HUES6 (cell line): Measurements from ENCODE around the gene IMPG2.

Experiments used
- H3K27ac ChIP-seq: 2 replicates; pipeline ENCODE4 v1.7.0; 2013; ENCODE audit warnings: low read depth, mild to moderate bottlenecking, low read length, inconsistent platforms
- H3K27me3 ChIP-seq: 2 replicates; pipeline ENCODE4 v1.6.1; 2013; ENCODE audit warnings: low read length; ENCODE audit not compliant: control insufficient read depth, insufficient read depth
- H3K36me3 ChIP-seq: 2 replicates; pipeline ENCODE4 v1.6.1; 2013; ENCODE audit warnings: low read length; ENCODE audit not compliant: control insufficient read depth, insufficient read depth
- H3K4me1 ChIP-seq: 2 replicates; pipeline ENCODE4 v1.6.1; 2013; ENCODE audit warnings: low read length; ENCODE audit not compliant: control insufficient read depth, insufficient read depth
- H3K4me3 ChIP-seq: 2 replicates; pipeline ENCODE4 v1.5.1; 2013; ENCODE audit warnings: low read depth, low read length
- H3K9ac ChIP-seq: one replicate; pipeline ENCODE4 v1.6.1; 2013; ENCODE audit warnings: mild to moderate bottlenecking, low read length
- H3K9me3 ChIP-seq: 2 replicates; pipeline ENCODE4 v1.6.1; 2013; ENCODE audit warnings: low read depth, low read length; ENCODE audit not compliant: control insufficient read depth, insufficient read depth

IMPG2 gene

DNA sequence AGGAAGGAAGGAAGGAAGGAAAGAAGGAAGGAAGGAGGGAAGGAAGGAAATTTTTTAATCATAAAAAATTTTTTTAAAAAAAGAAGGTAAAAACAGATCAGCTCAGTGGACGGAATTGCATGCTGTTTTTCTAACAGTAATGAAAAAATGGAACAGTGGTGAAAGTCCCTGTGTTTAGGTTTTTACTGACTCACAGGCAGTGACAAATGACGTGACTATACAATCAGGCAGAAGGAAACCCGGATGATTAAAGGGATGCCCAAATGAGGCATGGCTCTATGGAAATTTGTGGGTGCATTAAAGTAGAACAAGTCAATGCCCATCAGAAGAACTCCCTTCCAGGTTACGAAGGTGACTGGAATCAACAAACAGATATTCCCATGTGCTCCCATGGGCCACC lies 135.0 kb downstream of the IMPG2 start:
- H3K36me3 ChIP-seq, result no peaks in the 10 kb centered on the region
- H3K27ac ChIP-seq, result no peak overlapping the region
- no peaks in the 10 kb centered on the region for H3K4me1 ChIP-seq
- no peak overlapping the region for H3K9ac ChIP-seq
- no peaks in the 10 kb centered on the region for H3K27me3 ChIP-seq
- H3K9me3 ChIP-seq, result no peaks in the 10 kb centered on the region
- no peak overlapping the region for H3K4me3 ChIP-seq

DNA sequence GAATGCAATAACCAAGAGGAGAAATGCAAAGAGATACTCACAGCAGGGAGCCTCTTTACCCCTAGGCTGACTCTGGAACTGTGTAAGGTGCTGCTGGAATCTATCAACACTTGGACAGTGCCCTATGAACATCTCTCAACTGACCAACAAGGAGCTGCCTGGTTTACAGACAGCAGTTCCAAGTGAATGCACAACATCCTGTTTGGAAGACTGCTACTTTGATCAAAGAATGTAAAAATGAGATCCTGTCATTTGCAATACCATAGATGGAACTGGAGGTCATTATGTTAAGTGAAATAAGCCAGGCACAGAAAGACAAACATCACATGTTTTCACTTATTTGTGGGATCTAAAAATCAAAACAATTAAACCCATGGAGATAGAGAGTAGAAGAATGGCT lies 136.3 kb downstream of the IMPG2 start:
- no peaks in the 10 kb centered on the region for H3K9me3 ChIP-seq
- H3K27ac ChIP-seq, result no peak overlapping the region
- no peak overlapping the region for H3K9ac ChIP-seq
- no peaks in the 10 kb centered on the region for H3K4me1 ChIP-seq
- H3K36me3 ChIP-seq, result no peaks in the 10 kb centered on the region
- H3K4me3 ChIP-seq, result no peak overlapping the region
- H3K27me3 ChIP-seq, result no peaks in the 10 kb centered on the region

DNA sequence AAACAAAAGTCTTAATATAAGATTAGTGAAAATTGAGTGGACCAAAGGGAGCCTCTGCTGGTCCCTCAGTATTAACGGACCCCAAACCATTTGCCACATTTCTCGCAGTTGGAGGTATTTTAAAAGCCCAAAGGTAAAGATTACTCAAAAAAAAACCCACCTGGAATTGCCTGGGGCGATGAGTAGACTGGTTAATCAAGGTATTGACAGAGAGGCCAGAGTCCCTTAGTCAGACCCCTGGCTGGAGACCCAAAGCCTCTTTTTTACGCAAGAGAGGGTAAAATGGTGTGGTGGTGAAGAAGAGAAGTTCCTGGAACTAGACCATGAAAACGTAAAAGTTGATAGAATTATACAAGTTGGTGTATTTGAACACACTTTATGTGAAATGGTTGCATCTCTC lies 137.2 kb downstream of the IMPG2 start:
- Histone ChIP-seq H3K9ac (no peak overlapping the region), H3K27ac (no peak overlapping the region), H3K9me3 (no peaks in the 10 kb centered on the region), H3K4me3 (no peak overlapping the region), H3K27me3 (no peaks in the 10 kb centered on the region), H3K4me1 (no peaks in the 10 kb centered on the region), H3K36me3 (no peaks in the 10 kb centered on the region)

DNA sequence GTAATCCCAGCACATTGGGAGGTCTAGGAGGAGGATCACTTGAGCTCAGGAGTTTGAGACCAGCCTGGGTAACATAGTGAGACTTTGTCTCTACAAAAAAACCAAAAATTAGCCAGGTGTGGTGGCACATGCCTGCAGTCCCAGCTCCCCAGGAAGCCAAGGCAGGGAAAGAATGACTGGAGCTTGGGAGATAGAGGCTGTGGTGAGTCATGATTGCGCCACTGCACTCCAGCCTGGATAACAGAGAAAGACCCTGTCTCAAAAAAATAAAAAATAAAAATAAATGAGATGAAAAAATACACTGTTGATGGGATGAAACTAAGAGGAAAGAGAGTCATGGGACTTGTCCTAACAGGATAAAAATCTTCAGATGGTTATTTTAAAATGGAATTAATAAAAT lies 137.6 kb downstream of the IMPG2 start:
- H3K27me3 ChIP-seq, result no peaks in the 10 kb centered on the region
- no peak overlapping the region for H3K9ac ChIP-seq
- no peaks in the 10 kb centered on the region for H3K4me1 ChIP-seq
- no peak overlapping the region for H3K4me3 ChIP-seq
- no peaks in the 10 kb centered on the region for H3K9me3 ChIP-seq
- H3K36me3 ChIP-seq, result no peaks in the 10 kb centered on the region
- H3K27ac ChIP-seq, result no peak overlapping the region

DNA sequence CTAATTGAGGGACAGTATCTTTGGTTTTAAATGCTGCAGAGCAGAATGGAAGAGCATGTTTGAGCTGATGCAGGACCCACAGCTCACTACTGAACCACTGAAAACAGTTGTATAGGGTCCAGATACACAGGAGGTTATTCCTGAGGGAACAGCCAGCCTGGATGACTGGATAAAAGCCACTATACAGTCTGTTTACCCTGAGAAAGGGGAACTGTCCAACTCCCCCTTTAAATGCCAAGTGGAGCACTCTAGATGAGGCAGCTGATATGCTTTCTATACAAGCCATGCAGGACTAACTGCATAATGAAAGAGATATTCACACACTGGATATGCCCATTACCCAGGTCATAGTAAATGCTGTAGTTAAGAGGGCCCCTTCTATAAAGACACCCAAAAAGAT lies 138.6 kb downstream of the IMPG2 start:
- Histone ChIP-seq H3K4me3 (no peak overlapping the region), H3K36me3 (no peaks in the 10 kb centered on the region), H3K27me3 (no peaks in the 10 kb centered on the region), H3K27ac (no peak overlapping the region), H3K4me1 (no peaks in the 10 kb centered on the region), H3K9me3 (no peaks in the 10 kb centered on the region), H3K9ac (no peak overlapping the region)

DNA sequence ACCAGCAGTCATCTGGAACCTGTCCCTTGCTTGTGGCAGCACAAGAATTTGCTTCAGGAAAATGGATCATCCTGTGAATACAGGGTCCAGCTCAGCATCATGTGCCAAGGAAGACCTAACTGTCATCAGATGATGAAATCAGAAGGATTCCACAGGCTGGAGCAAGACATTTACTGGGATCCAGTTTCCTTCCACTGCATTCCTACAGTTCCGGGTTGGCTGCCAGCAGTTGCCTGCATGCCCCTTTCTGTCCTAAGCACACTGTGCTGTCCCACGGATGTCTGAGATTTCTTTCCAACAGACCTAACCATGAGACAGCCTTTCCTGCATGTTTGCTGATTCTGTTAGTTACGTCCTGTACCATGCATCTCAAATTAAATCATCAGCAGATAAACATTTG lies 140.7 kb downstream of the IMPG2 start:
- no peak overlapping the region for H3K9ac ChIP-seq
- H3K27ac ChIP-seq, result no peak overlapping the region
- H3K27me3 ChIP-seq, result no peaks in the 10 kb centered on the region

DNA sequence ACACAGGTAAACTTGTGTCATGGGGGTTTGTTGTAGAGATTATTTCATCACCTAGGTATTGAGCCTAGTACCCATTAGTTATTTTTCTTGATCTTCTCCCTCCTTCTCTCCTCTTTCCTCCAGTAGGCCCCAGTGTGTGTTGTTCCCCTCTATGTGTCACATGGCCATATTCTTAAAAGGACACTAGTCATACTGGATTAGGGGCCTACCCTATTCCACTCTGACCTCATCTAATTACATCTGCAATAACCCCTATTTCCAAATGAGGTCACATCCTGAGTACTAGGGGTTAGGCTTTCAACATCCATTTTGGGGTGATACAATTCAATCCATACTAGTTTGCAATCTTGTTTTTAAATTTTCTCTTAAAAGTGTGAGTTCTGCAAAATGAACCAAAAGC lies 142.8 kb downstream of the IMPG2 start:
- Histone ChIP-seq H3K4me1 (no peaks in the 10 kb centered on the region), H3K27me3 (no peaks in the 10 kb centered on the region), H3K9me3 (no peaks in the 10 kb centered on the region), H3K9ac (no peak overlapping the region), H3K36me3 (no peaks in the 10 kb centered on the region), H3K27ac (no peak overlapping the region), H3K4me3 (no peak overlapping the region)

More for the DNA sequence above, 140.7 kb downstream of the IMPG2 start:
- no peaks in the 10 kb centered on the region for H3K9me3 ChIP-seq
- H3K4me3 ChIP-seq, result no peak overlapping the region
- no peaks in the 10 kb centered on the region for H3K36me3 ChIP-seq
- no peaks in the 10 kb centered on the region for H3K4me1 ChIP-seq
